Sigmoid colon (tissue), 7 donors: ENCODE results near the gene RANBP17. TPM values are rescaled to one million over a fixed set of nuclear protein-coding genes. Genes with fewer than 3 reads are reported as not detected.

Source experiments
- DNase-seq: peaks from one replicate; pipeline ENCODE4 v3.0.0-alpha.2; 2019
- H3K27ac ChIP-seq, 4 donors: fragments of 200-600 bp; sonication (generic); one replicate each; pipeline ENCODE4 v1.5.1; 2016 to 2019; ENCODE audit warnings: mild to moderate bottlenecking in 1 of 4
- H3K27me3 ChIP-seq, 3 donors: fragments of 200-600 bp; sonication (generic); one replicate each; pipeline ENCODE4 v1.5.1; 2019; ENCODE audit warnings: mild to moderate bottlenecking in 1 of 3
- H3K36me3 ChIP-seq, 4 donors: fragments of 200-600 bp; sonication (generic); one replicate each; pipeline ENCODE4 v1.5.1; 2016 to 2019
- H3K4me1 ChIP-seq, 4 donors: fragments of 200-600 bp; sonication (generic); one replicate each; pipeline ENCODE4 v1.5.1; 2017 to 2019
- H3K4me3 ChIP-seq, 4 donors: fragments of 200-600 bp; sonication (generic); one replicate each; pipeline ENCODE4 v1.5.1; 2017 to 2019; ENCODE audit warnings: mild to moderate bottlenecking in 2 of 4, moderate library complexity in 1 of 4
- H3K9me3 ChIP-seq, 4 donors: fragments of 200-600 bp in 3 of 4; sonication (generic) in 3 of 4; one replicate each; pipeline versions ENCODE4 v1.5.1 to v1.6.1; 2013 to 2019
- EP300 ChIP-seq, 4 donors: sonication (generic); formaldehyde crosslinking; IDR thresholded peaks; one replicate each; pipeline ENCODE4 v1.6.1; 2017; ENCODE audit warnings: antibody characterized with exemption in 4 of 4
- POLR2A ChIP-seq, 2 donors: fragments of 450-650 bp; IDR thresholded peaks; one replicate each; pipeline ENCODE4 v1.6.1; 2016; ENCODE audit warnings: antibody characterized with exemption in 2 of 2, mild to moderate bottlenecking in 2 of 2, moderate library complexity in 2 of 2
- POLR2AphosphoS5 ChIP-seq, 4 donors: sonication (generic); formaldehyde crosslinking; IDR thresholded peaks; one replicate each; pipeline ENCODE4 v1.6.1; 2017; ENCODE audit warnings: antibody characterized with exemption in 4 of 4
- WGBS, 2 donors: extraction: QIAGEN DNeasy Blood & Tissue Kit; methylation state at CpG; one replicate each; pipeline ENCODE4 v1.1.7; 2013; 5-methylcytosine and 5-hydroxymethylcytosine counted together
- intact Hi-C: fragments of 100-400 bp; cut with DNase I; formaldehyde crosslinking; loops from one replicate; pipeline ENCODE4 v1.15.1; 2023
- polyA plus RNA-seq, 3 donors: library from polyadenylated mRNA; stranded (reverse); fragments of 200-250 nt; gene quantifications; one replicate each; pipeline ENCODE4 v1.2.3, GENCODE V29; 2013
- total RNA-seq, 4 donors: library from RNA; depleted of rRNA; stranded (reverse); fragments of >200 nt; gene quantifications; one replicate each; pipeline ENCODE4 v1.1.0, GENCODE V29; 2016
- TF ChIP-seq, protein P1 (sequence below), 4 experiments: fragments of 450-650 bp in 3 of 4; fragments of 200-600 bp in 1 of 4; IDR thresholded peaks; one replicate each; pipeline ENCODE4 v1.5.1; 2016 to 2019; ENCODE audit warnings: antibody characterized with exemption in 4 of 4, mild to moderate bottlenecking in 3 of 4, moderate library complexity in 2 of 4
- donor health status: healthy with polysubstance abuse.
- donor health status: Bipolar disorder and iron deficiency.
- donor health status: healthy.

Gene RANBP17
- total and polyA plus RNA-seq, 7 donors = 0.23 to 25.8 (median 11.4) TPM

DNA sequence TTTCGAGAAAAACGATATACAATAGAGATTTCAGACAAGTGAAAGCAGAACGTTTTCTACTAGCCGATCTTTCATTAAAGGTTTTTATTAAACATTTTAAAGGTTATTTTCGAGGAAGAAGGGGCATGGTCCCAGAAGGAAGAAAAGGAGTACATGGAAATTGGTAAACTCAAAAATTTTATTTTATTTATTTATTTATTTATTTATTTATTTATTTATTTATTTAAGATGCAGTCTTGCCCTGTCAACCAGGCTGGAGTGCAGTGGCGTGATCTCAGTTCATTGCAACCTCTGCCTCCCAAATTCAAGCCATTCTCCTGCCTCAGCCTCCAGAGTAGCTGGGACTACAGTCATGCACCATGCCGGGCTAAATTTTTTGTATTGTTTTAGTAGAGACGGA, 77.4 kb downstream of the RANBP17 start:
- TF ChIP-seq POLR2A (IDR thresholded peaks at IDR 0.05) (no peak), POLR2AphosphoS5 (IDR thresholded peaks at IDR 0.05) (no peak), EP300 (IDR thresholded peaks at IDR 0.05) (no peak)
- TF ChIP-seq, protein P1, sequence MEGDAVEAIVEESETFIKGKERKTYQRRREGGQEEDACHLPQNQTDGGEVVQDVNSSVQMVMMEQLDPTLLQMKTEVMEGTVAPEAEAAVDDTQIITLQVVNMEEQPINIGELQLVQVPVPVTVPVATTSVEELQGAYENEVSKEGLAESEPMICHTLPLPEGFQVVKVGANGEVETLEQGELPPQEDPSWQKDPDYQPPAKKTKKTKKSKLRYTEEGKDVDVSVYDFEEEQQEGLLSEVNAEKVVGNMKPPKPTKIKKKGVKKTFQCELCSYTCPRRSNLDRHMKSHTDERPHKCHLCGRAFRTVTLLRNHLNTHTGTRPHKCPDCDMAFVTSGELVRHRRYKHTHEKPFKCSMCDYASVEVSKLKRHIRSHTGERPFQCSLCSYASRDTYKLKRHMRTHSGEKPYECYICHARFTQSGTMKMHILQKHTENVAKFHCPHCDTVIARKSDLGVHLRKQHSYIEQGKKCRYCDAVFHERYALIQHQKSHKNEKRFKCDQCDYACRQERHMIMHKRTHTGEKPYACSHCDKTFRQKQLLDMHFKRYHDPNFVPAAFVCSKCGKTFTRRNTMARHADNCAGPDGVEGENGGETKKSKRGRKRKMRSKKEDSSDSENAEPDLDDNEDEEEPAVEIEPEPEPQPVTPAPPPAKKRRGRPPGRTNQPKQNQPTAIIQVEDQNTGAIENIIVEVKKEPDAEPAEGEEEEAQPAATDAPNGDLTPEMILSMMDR (IDR thresholded peaks at IDR 0.05) = no peak
- 73 to 87% methylated on average over 8 of the region's 8 CpGs for WGBS, 2 donors
- Histone ChIP-seq H3K9me3 (no peaks in the 10 kb centered on the region), H3K27ac (no peak overlapping the region), H3K4me1 (no peaks in the 10 kb centered on the region), H3K27me3 (no peaks in the 10 kb centered on the region), H3K4me3 (no peak overlapping the region), H3K36me3 (no peaks in the 10 kb centered on the region)
- intact Hi-C loops = no loop called here
- DNase-seq = no peak

DNA sequence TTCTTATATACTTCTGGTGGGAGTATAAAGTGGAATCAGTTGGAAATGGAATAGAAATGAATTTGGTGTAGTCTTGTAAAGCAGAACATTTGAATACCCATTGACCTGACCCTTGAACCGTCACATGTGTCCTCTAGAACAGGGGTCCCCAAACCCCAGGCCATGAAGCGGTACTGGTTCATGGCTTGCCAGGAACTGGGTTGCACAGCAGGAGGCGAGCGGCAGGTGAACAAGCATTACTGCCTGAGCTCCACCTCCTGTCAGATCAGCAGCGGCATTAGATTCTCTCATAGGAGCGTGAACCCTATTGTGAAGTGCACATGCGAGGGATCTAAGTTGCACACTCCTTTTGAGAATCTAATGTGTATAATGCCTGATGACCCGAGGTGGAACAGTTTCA, 80.0 kb downstream of the RANBP17 start:
- no peak overlapping the region for H3K27ac ChIP-seq
- H3K27me3 ChIP-seq = no peaks in the 10 kb centered on the region
- TF ChIP-seq, protein P1 (IDR thresholded peaks at IDR 0.05) = no peak
- TF ChIP-seq POLR2A (IDR thresholded peaks at IDR 0.05) (no peak), EP300 (IDR thresholded peaks at IDR 0.05) (no peak), POLR2AphosphoS5 (IDR thresholded peaks at IDR 0.05) (no peak)
- H3K4me3 ChIP-seq = no peak overlapping the region
- 96% methylated on average over 8 of the region's 8 CpGs for WGBS, 2 donors
- H3K9me3 ChIP-seq = no peaks in the 10 kb centered on the region
- DNase-seq = no peak
- no peaks in the 10 kb centered on the region for H3K4me1 ChIP-seq
- no peaks in the 10 kb centered on the region for H3K36me3 ChIP-seq
- intact Hi-C loops = no loop called here

DNA sequence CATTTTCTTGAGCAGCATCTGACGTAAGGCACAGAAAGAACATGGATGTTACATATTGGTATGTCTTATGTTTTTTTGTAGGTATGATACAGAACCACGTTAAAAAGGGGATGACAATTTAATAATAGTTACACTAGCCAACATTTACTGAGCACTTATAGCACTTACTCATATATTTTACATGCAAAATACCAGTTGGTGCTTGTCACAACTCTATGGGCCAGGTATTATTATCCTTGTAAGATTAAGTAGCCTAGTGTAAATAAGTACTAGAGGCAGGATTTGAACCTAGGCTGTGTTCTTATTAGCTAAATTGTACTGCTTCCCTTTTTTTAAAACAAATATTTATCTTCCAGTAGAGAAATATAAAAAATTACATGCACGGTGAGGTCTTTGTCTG, 83.5 kb downstream of the RANBP17 start:
- no peaks in the 10 kb centered on the region for H3K4me1 ChIP-seq
- 70 to 85% methylated on average over 3 of the region's 3 CpGs for WGBS, 2 donors
- H3K27me3 ChIP-seq = no peaks in the 10 kb centered on the region
- H3K27ac ChIP-seq = no peak overlapping the region
- no peak overlapping the region for H3K4me3 ChIP-seq
- no peak for DNase-seq
- intact Hi-C loops = no loop called here
- no peaks in the 10 kb centered on the region for H3K36me3 ChIP-seq
- no peaks in the 10 kb centered on the region for H3K9me3 ChIP-seq
- TF ChIP-seq, protein P1 (IDR thresholded peaks at IDR 0.05) = no peak
- TF ChIP-seq POLR2AphosphoS5 (IDR thresholded peaks at IDR 0.05) = no peak
- TF ChIP-seq POLR2A (IDR thresholded peaks at IDR 0.05) = no peak
- TF ChIP-seq EP300 (IDR thresholded peaks at IDR 0.05) = no peak

DNA sequence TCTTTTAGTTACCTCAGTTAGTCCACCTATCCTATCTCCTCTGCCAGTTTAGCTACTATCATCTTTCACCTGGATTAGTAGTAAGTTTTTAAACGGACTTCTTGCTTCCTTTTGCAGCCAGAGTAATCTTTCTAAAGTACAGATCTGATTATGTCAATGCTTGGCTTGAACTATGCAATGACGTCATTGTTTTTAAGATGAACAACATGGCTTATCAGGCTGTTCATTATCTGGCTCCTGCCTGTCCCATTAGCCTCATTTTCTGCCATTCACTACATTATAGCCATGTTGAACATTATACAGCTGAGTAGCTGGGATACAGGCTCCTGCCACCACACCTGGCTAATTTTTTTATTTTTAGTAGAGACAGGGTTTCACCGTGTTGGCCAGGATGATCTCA, 98.7 kb downstream of the RANBP17 start:
- intact Hi-C loops = no loop called here
- no peaks in the 10 kb centered on the region for H3K4me1 ChIP-seq
- no peak for DNase-seq
- H3K27me3 ChIP-seq = no peaks in the 10 kb centered on the region
- no peak overlapping the region for H3K27ac ChIP-seq
- WGBS, 2 donors = 43 to 63% methylated on average over 3 of the region's 3 CpGs
- H3K4me3 ChIP-seq = no peak overlapping the region
- no peak for TF ChIP-seq EP300 (IDR thresholded peaks at IDR 0.05)
- TF ChIP-seq, protein P1 (IDR thresholded peaks at IDR 0.05) = no peak
- TF ChIP-seq POLR2A (IDR thresholded peaks at IDR 0.05) = no peak
- TF ChIP-seq POLR2AphosphoS5 (IDR thresholded peaks at IDR 0.05) = no peak
- H3K36me3 ChIP-seq = no peaks in the 10 kb centered on the region
- no peaks in the 10 kb centered on the region for H3K9me3 ChIP-seq

DNA sequence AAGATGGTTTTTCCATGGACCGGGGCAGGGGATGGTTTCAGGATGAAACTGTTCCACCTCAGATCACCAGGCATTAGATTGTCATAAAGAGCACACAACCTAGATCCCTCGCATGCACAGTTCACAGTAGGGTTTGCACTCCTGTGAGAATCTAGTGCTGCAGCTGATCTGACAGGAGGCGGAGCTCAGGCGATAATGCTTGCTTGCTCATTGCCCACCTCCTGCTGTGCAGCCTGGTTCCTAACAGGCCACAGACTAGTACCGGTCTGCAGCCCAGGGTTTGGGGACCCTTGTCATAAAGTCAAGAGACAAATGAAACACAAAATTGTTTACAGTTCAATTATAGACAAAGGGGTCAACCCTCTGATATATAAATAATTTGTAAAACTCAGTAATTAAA, 101.7 kb downstream of the RANBP17 start:
- Histone ChIP-seq H3K4me1 (no peaks in the 10 kb centered on the region), H3K27ac (no peak overlapping the region), H3K4me3 (no peak overlapping the region), H3K9me3 (no peaks in the 10 kb centered on the region), H3K36me3 (no peaks in the 10 kb centered on the region), H3K27me3 (no peaks in the 10 kb centered on the region)
- 75 to 86% methylated on average over 5 of the region's 5 CpGs for WGBS, 2 donors
- DNase-seq = no peak
- intact Hi-C loops = no loop called here
- TF ChIP-seq, protein P1 (IDR thresholded peaks at IDR 0.05) = no peak
- TF ChIP-seq POLR2AphosphoS5 (IDR thresholded peaks at IDR 0.05) = no peak
